Measurements from ENCODE around the gene ANKRD11. TPM values are rescaled to one million over a fixed set of nuclear protein-coding genes. Genes with fewer than 3 reads are reported as not detected.
"Not testable (repeated sequence)": the region's sequence is repeated elsewhere in the genome, so short reads cannot be mapped to it uniquely, and the experiment has no call there.

ANKRD11 gene
- polyA plus RNA-seq, 3 donors from 2014 or later = 3.7 to 14.3 (median 8.5) TPM

GRCh38 chr16:89265647-89266046, 224.7 kb downstream of the ANKRD11 start:
- Mint-ChIP-seq H3K27ac (no peak overlapping the region), H3K9me3 (peaks cover 0 to 3% (median 0%) of the 10 kb centered on the region in 6 donors), H3K36me3 (peaks cover 3 to 6% (median 6%) of the 10 kb centered on the region in 3 donors), H3K4me1 (peaks cover 20 to 21% of the 10 kb centered on the region in 2 donors), H3K27me3 (ENCODE audit: low read depth in 3 of 3) (peaks cover 3 to 5% (median 4%) of the 10 kb centered on the region in 3 donors), H3K4me3 (no peak overlapping the region)
- no peak for DNase-seq

GRCh38 chr16:89264800-89265550, 225.4 kb downstream of the ANKRD11 start:
- Mint-ChIP-seq H3K36me3 (peaks cover 3 to 6% (median 6%) of the 10 kb centered on the region in 3 donors), H3K27me3 (ENCODE audit: low read depth in 3 of 3) (peaks cover 3 to 5% (median 4%) of the 10 kb centered on the region in 3 donors), H3K27ac (peak overlapping the region in 1 of 6 donors; percentile 28), H3K9me3 (peaks cover 0 to 3% (median 0%) of the 10 kb centered on the region in 6 donors), H3K4me3 (no peak overlapping the region), H3K4me1 (peaks cover 13 to 14% of the 10 kb centered on the region in 2 donors)
- DNase-seq = no peak

- Mint-ChIP-seq H3K4me3 (no peak overlapping the region), H3K27ac (peak overlapping the region in 1 of 6 donors; percentile 52), H3K9me3 (peaks cover 0 to 3% (median 0%) of the 10 kb centered on the region in 6 donors)
These were observed 228.4 kb downstream of the ANKRD11 start for GRCh38 chr16:89261691-89262563.

GRCh38 chr16:89259901-89260300, 230.5 kb downstream of the ANKRD11 start:
- not testable (repeated sequence) for H3K36me3 Mint-ChIP-seq, H3K27ac Mint-ChIP-seq, H3K4me3 Mint-ChIP-seq, H3K9me3 Mint-ChIP-seq, DNase-seq
- H3K4me1 Mint-ChIP-seq = peaks cover 16% of the 10 kb centered on the region in 2 donors
- peaks cover 12 to 22% (median 16%) of the 10 kb centered on the region in 3 donors for H3K27me3 Mint-ChIP-seq (ENCODE audit: low read depth in 3 of 3)

More at GRCh38 chr16:89261691-89262563, 228.4 kb downstream of the ANKRD11 start:
- Mint-ChIP-seq H3K4me1 (peaks cover 10 to 11% of the 10 kb centered on the region in 2 donors), H3K36me3 (no peaks in the 10 kb centered on the region), H3K27me3 (ENCODE audit: low read depth in 3 of 3) (peaks cover 8 to 12% (median 11%) of the 10 kb centered on the region in 3 donors)
- no peak for DNase-seq

GRCh38 chr16:89257757-89258465, 232.4 kb downstream of the ANKRD11 start:
- Mint-ChIP-seq H3K9me3 (peaks cover 0 to 3% (median 0%) of the 10 kb centered on the region in 6 donors), H3K36me3 (no peaks in the 10 kb centered on the region), H3K4me3 (peak overlapping the region; percentile 56 to 79 (median 74)), H3K27ac (peak overlapping the region in 4 of 6 donors; percentile 3 to 77 (median 56)), H3K27me3 (ENCODE audit: low read depth in 3 of 3) (peaks cover 16 to 21% (median 20%) of the 10 kb centered on the region in 3 donors), H3K4me1 (peaks cover 16% of the 10 kb centered on the region in 2 donors)
- no peak for DNase-seq

GRCh38 chr16:89257281-89257731, 233.1 kb downstream of the ANKRD11 start:
- no peak for DNase-seq
- peaks cover 16 to 21% (median 20%) of the 10 kb centered on the region in 3 donors for H3K27me3 Mint-ChIP-seq (ENCODE audit: low read depth in 3 of 3)

GRCh38 chr16:89256651-89257254, 233.6 kb downstream of the ANKRD11 start:
- peaks cover 16 to 21% (median 20%) of the 10 kb centered on the region in 3 donors for H3K27me3 Mint-ChIP-seq (ENCODE audit: low read depth in 3 of 3)
- peaks cover 16 to 17% of the 10 kb centered on the region in 2 donors for H3K4me1 Mint-ChIP-seq
- H3K36me3 Mint-ChIP-seq = peaks cover 0 to 1% (median 0%) of the 10 kb centered on the region in 3 donors
- DNase-seq = peak; percentile 72 to 77 (median 73)
- peak overlapping the region in 5 of 6 donors; percentile 45 to 86 (median 73) for H3K27ac Mint-ChIP-seq
- H3K4me3 Mint-ChIP-seq = peak overlapping the region; percentile 61 to 78 (median 66)
- H3K9me3 Mint-ChIP-seq = peaks cover 0 to 3% (median 0%) of the 10 kb centered on the region in 6 donors

More at GRCh38 chr16:89257281-89257731, 233.1 kb downstream of the ANKRD11 start:
- Mint-ChIP-seq H3K27ac (peak overlapping the region in 4 of 6 donors; percentile 3 to 78 (median 75)), H3K9me3 (peaks cover 0 to 3% (median 0%) of the 10 kb centered on the region in 6 donors), H3K4me1 (peaks cover 16% of the 10 kb centered on the region in 2 donors), H3K36me3 (no peaks in the 10 kb centered on the region), H3K4me3 (peak overlapping the region; percentile 56 to 79 (median 74))

- Mint-ChIP-seq H3K4me1 (peaks cover 20 to 23% of the 10 kb centered on the region in 2 donors), H3K9me3 (peaks cover 6 to 10% (median 9%) of the 10 kb centered on the region in 6 donors), H3K27me3 (ENCODE audit: low read depth in 3 of 3) (peaks cover 9 to 17% (median 15%) of the 10 kb centered on the region in 3 donors), H3K4me3 (no peak overlapping the region), H3K36me3 (peaks cover 0 to 11% (median 4%) of the 10 kb centered on the region in 3 donors), H3K27ac (no peak overlapping the region)
- no peak for DNase-seq
These were observed 236.6 kb downstream of the ANKRD11 start for GRCh38 chr16:89253548-89254287.

GRCh38 chr16:89248196-89248982, 242.0 kb downstream of the ANKRD11 start:
- Mint-ChIP-seq H3K27ac (peak overlapping the region in 3 of 6 donors; percentile 46 to 80 (median 75)), H3K4me1 (peaks cover 10 to 11% of the 10 kb centered on the region in 2 donors)
- peak; percentile 30 to 38 (median 37) for DNase-seq

GRCh38 chr16:89247734-89248075, 242.7 kb downstream of the ANKRD11 start:
- not testable (repeated sequence) for H3K9me3 Mint-ChIP-seq; H3K27me3 Mint-ChIP-seq (ENCODE audit: low read depth in 3 of 3); DNase-seq
- peaks cover 0 to 11% (median 4%) of the 10 kb centered on the region in 3 donors for H3K36me3 Mint-ChIP-seq
- peak overlapping the region; percentile 72 to 86 (median 83) for H3K4me3 Mint-ChIP-seq
- H3K27ac Mint-ChIP-seq = peak overlapping the region in 2 of 6 donors; percentile 75 to 80
- peaks cover 15% of the 10 kb centered on the region in 2 donors for H3K4me1 Mint-ChIP-seq

More at GRCh38 chr16:89248196-89248982, 242.0 kb downstream of the ANKRD11 start:
- peak overlapping the region; percentile 72 to 86 (median 83) for H3K4me3 Mint-ChIP-seq
- H3K36me3 Mint-ChIP-seq = peaks cover 0 to 11% (median 4%) of the 10 kb centered on the region in 3 donors
- H3K9me3 Mint-ChIP-seq = peaks cover 6 to 10% (median 9%) of the 10 kb centered on the region in 6 donors
- peaks cover 0 to 4% (median 0%) of the 10 kb centered on the region in 3 donors for H3K27me3 Mint-ChIP-seq (ENCODE audit: low read depth in 3 of 3)
